Right atrium auricular region (tissue), 2 donors: ENCODE results near the gene OR4D1. TPM values are rescaled to one million over a fixed set of nuclear protein-coding genes. Genes with fewer than 3 reads are reported as not detected.

ENCODE experiments used
- DNase-seq: peaks from one replicate; pipeline ENCODE4 v3.0.0-alpha.2; 2019; ENCODE audit warnings: low spot score
- H3K27ac ChIP-seq, 2 donors: fragments of 200-600 bp; sonication (generic); 1 replicate in 1 of 2; 2 replicates in 1 of 2; pipeline ENCODE4 v1.5.1; 2016 to 2019
- H3K27me3 ChIP-seq, 2 donors: fragments of 200-600 bp; sonication (generic); one replicate each; pipeline versions ENCODE4 v1.5.1 to v1.6.0; 2017 to 2019
- H3K36me3 ChIP-seq: fragments of 200-600 bp; sonication (generic); one replicate; pipeline ENCODE4 v1.5.1; 2016
- H3K4me1 ChIP-seq, 2 donors: fragments of 200-600 bp; sonication (generic); one replicate each; pipeline versions ENCODE4 v1.5.1 to v1.6.0; 2017 to 2019
- H3K4me3 ChIP-seq, 2 donors: fragments of 200-600 bp; sonication (generic); 1 replicate in 1 of 2; 2 replicates in 1 of 2; pipeline ENCODE4 v1.5.1; 2017 to 2019; ENCODE audit warnings: mild to moderate bottlenecking in 1 of 2, moderate library complexity in 1 of 2
- H3K9me3 ChIP-seq, 2 donors: fragments of 200-600 bp; sonication (generic); one replicate each; pipeline ENCODE4 v1.5.1; 2019
- CTCF ChIP-seq, 2 donors: fragments of 200-600 bp; sonication (generic); IDR thresholded peaks; one replicate each; pipeline ENCODE4 v1.5.1; 2019; ENCODE audit warnings: antibody characterized with exemption in 2 of 2
- total RNA-seq, 2 donors: library from RNA; depleted of rRNA; stranded (reverse); fragments of >200 nt; gene quantifications; one replicate each; pipeline ENCODE4 v1.1.0, GENCODE V29; 2016

The OR4D1 gene
- total RNA-seq, 2 donors from 2014 or later, result not detected

DNA sequence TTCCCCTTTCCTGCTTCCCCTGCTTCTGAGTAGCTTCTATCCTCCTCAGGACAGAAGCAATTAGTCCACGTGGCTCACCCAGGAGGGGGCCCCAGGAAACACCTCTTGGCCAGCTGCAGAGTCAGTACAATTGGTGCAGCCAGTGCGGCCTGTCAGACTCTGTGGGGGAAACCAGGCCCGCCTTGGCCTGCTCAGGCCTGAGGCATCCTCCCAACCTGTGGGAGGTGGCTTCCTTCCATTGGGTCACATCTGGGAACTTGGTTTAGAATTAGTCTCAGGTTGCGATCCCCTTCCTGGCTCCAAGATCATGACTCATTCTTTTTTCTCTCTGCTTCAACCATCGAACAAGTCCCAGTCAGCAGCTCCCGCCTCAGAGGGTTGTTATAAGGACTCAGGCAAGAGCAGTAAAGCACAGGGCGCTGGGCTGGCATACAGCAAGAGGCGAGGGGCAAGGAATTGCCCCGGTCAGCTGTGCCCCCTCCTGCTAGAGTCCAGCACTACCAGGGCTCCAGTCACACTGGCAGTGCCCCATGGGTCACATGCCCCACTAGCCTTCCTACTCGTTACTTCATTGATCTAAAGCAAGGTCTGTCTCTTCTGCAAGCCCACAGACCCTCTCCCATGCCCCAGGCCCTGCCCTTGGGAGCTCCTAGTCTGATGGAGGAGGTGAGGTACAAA is 36.3 kb downstream of the OR4D1 start:
- Histone ChIP-seq H3K27me3 (no peaks in the 10 kb centered on the region), H3K27ac (no peak overlapping the region), H3K4me1 (peaks cover 0 to under 1% of the 10 kb centered on the region in 2 donors), H3K4me3 (no peak overlapping the region), H3K9me3 (no peaks in the 10 kb centered on the region), H3K36me3 (no peaks in the 10 kb centered on the region)
- TF ChIP-seq CTCF (IDR thresholded peaks at IDR 0.05), result no peak
- no peak for DNase-seq

DNA sequence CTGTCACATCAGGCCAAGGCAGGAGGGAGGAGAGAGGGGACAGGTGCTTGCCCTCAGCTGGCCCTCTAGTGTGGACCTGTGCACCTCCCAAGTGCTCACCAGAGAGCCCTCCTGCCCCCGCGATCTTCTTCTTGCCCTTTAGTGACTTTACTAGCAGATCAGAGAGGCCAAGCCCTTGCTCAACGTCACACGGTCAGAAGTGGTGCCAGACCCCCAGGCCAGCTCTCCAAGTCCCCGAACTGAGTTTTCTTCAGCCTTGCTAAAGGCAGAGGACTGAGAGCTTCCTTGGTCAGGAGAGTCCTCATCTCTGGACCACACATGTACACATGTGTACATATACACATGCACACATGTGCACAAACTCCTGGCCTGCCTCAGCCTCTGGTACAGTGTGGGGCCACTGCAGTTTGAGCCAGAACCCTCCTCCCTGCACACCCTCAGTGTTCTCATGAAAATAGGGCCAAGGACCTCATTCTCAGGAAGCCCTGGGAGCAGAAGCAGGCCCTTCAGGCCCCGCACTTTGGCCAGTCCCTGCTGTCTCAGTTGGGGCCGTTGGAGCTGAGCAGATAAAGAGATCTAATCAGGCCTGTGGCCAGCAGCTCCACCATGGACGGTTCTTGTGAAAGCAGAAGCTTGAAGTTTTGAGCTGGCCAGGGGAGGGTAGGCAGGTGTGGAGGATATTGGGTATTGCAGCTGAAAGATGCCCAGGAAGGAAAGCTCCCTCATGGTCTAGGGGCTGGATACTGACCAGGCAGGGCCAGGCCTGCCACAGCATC is 37.0 kb downstream of the OR4D1 start:
- no peak for TF ChIP-seq CTCF (IDR thresholded peaks at IDR 0.05)
- no peaks in the 10 kb centered on the region for H3K27me3 ChIP-seq

DNA sequence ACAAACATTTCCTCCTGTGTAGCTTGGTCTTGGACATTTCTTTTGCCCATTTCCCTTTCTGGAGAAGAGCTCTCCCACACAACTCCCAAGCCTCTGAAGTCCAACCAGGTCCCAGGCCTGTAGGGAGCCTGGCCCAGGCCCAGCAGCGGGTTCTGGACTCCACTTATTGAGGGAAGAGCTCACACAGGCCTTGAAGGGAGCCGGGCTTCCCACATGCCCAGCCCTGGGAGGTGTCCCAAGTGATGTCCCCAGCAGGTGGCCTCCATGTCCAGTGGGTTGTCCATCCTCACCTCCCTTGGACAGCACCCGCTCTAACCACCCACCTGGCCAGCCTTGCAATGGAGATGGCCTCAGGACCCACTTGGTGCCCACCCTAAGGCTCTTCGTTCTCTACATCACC is 38.4 kb downstream of the OR4D1 start:
- Histone ChIP-seq H3K36me3 (no peaks in the 10 kb centered on the region), H3K27me3 (no peaks in the 10 kb centered on the region), H3K4me1 (peaks cover 0 to 8% of the 10 kb centered on the region in 2 donors), H3K4me3 (no peak overlapping the region), H3K27ac (no peak overlapping the region), H3K9me3 (no peaks in the 10 kb centered on the region)
- DNase-seq, result no peak
- no peak for TF ChIP-seq CTCF (IDR thresholded peaks at IDR 0.05)

More for the DNA sequence above, 37.0 kb downstream of the OR4D1 start:
- Histone ChIP-seq H3K9me3 (no peaks in the 10 kb centered on the region), H3K4me3 (no peak overlapping the region), H3K4me1 (peaks cover 0 to 8% of the 10 kb centered on the region in 2 donors), H3K36me3 (no peaks in the 10 kb centered on the region), H3K27ac (no peak overlapping the region)
- no peak for DNase-seq

DNA sequence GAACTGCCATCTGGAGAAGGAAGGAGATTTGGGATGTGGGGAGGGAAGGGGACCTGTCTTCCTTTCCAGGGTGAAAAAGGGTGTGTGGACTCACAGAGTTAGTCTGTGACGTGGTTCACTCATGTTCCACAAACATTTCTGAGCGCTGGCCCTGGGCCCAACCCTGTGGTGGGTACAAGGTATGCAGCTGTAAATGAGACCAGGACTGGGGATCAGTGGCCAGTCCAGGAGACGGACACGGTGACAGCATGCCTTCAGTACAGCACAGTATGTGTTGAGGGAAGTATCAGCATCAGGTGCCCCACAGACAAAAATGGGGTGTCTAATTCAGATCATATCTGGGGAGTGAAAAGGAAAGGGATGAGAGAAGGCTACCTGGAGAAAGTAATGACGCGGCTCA is 38.9 kb downstream of the OR4D1 start:
- no peaks in the 10 kb centered on the region for H3K9me3 ChIP-seq
- no peak overlapping the region for H3K4me3 ChIP-seq
- DNase-seq, result no peak
- no peak for TF ChIP-seq CTCF (IDR thresholded peaks at IDR 0.05)
- peaks cover 0 to 8% of the 10 kb centered on the region in 2 donors for H3K4me1 ChIP-seq
- H3K36me3 ChIP-seq, result no peaks in the 10 kb centered on the region
- H3K27ac ChIP-seq, result no peak overlapping the region
- no peaks in the 10 kb centered on the region for H3K27me3 ChIP-seq

- H3K27ac ChIP-seq, result no peak overlapping the region
- no peak overlapping the region for H3K4me3 ChIP-seq
- H3K9me3 ChIP-seq, result no peaks in the 10 kb centered on the region
- no peak for DNase-seq
- H3K4me1 ChIP-seq, result peaks cover 0 to 8% of the 10 kb centered on the region in 2 donors
- no peaks in the 10 kb centered on the region for H3K36me3 ChIP-seq
- H3K27me3 ChIP-seq, result no peaks in the 10 kb centered on the region
- TF ChIP-seq CTCF (IDR thresholded peaks at IDR 0.05), result no peak
Observed at GRCh38 chr17:58187675-58188074, 39.5 kb downstream of the OR4D1 start.
